Measurements from ENCODE around the gene SASH1. TPM values are rescaled to one million over a fixed set of nuclear protein-coding genes. Genes with fewer than 3 reads are reported as not detected.

SASH1 gene
- total and polyA plus RNA-seq, 2 donors (not counting 1 experiment from before 2014, with no cell fraction given) = 38.6 to 44.6 TPM

GRCh38 chr6:148313488-148313887, 29.1 kb upstream of the SASH1 start:
- no peak for TF ChIP-seq EZH2 (IDR thresholded peaks at IDR 0.05; ENCODE audit: low read length, missing control alignments)
- no peak for TF ChIP-seq CTCF (conservative IDR thresholded peaks at IDR 0.05 in 1 of 2, IDR thresholded peaks at IDR 0.05 in 1 of 2; ENCODE audit: low read depth in 1 of 2, low read length in 2 of 2)
- H3K79me2 ChIP-seq (ENCODE audit: control insufficient read depth, insufficient read depth, low read length) = no peaks in the 10 kb centered on the region
- H3K9ac ChIP-seq (ENCODE audit: insufficient read depth, low read length) = no peak overlapping the region
- H3K4me2 ChIP-seq (ENCODE audit: extremely low read depth, insufficient read depth, low read length) = no peak overlapping the region
- no peaks in the 10 kb centered on the region for H3K36me3 ChIP-seq (ENCODE audit: control insufficient read depth, insufficient read depth, low read length)
- H3K4me3 ChIP-seq (replicated peaks in 1 of 4; ENCODE audit: control extremely low read depth in 1 of 4, insufficient read depth in 1 of 4, low read depth in 3 of 4, low read length in 4 of 4) = no peak overlapping the region
- H4K20me1 ChIP-seq (ENCODE audit: control insufficient read depth, extremely low read depth, insufficient read depth, low read length) = no peaks in the 10 kb centered on the region
- H3K4me1 ChIP-seq (ENCODE audit: control insufficient read depth, extremely low read depth, insufficient read depth, low read length) = no peaks in the 10 kb centered on the region
- no peak overlapping the region for H3K27ac ChIP-seq (ENCODE audit: insufficient read depth, low read length)
- DNase-seq (ENCODE audit: low read depth in 2 of 2) = no peak
- no peaks in the 10 kb centered on the region for H3K9me3 ChIP-seq (ENCODE audit: control insufficient read depth, insufficient read depth, low read depth, low read length)
- no peak overlapping the region for H2AFZ ChIP-seq (ENCODE audit: low read length)
- no peaks in the 10 kb centered on the region for H3K27me3 ChIP-seq (ENCODE audit: control insufficient read depth, insufficient read depth, low read length)

DNA sequence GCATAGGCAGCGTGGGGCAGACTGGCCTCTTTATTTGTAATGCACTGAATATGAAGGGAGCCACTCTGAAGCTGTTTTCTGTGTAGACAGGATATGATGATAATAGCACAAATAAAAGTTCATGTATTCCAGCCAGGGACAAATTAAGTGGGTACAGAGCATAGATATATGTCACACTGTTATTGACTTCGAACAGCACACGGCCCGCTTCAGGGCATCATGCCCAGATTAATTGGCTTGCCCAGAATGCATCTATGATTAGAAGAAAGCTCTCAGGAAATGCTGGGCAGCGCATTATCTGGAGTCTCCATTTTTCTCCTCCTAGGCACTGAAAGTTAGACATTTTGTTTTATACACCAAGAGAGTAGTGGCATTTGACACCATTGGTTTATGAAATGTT, 26.3 kb upstream of the SASH1 start:
- Histone ChIP-seq H3K9me3 (ENCODE audit: control insufficient read depth, insufficient read depth, low read depth, low read length) (no peaks in the 10 kb centered on the region), H3K4me1 (ENCODE audit: control insufficient read depth, extremely low read depth, insufficient read depth, low read length) (no peaks in the 10 kb centered on the region), H3K9ac (ENCODE audit: insufficient read depth, low read length) (no peak overlapping the region), H3K36me3 (ENCODE audit: control insufficient read depth, insufficient read depth, low read length) (no peaks in the 10 kb centered on the region), H2AFZ (ENCODE audit: low read length) (no peak overlapping the region), H3K4me2 (ENCODE audit: extremely low read depth, insufficient read depth, low read length) (no peak overlapping the region), H3K4me3 (replicated peaks in 1 of 4; ENCODE audit: control extremely low read depth in 1 of 4, insufficient read depth in 1 of 4, low read depth in 3 of 4, low read length in 4 of 4) (no peak overlapping the region), H3K27ac (ENCODE audit: insufficient read depth, low read length) (no peak overlapping the region), H4K20me1 (ENCODE audit: control insufficient read depth, extremely low read depth, insufficient read depth, low read length) (no peaks in the 10 kb centered on the region), H3K79me2 (ENCODE audit: control insufficient read depth, insufficient read depth, low read length) (no peaks in the 10 kb centered on the region), H3K27me3 (ENCODE audit: control insufficient read depth, insufficient read depth, low read length) (no peaks in the 10 kb centered on the region)
- TF ChIP-seq EZH2 (IDR thresholded peaks at IDR 0.05; ENCODE audit: low read length, missing control alignments) = no peak
- TF ChIP-seq CTCF (conservative IDR thresholded peaks at IDR 0.05 in 1 of 2, IDR thresholded peaks at IDR 0.05 in 1 of 2; ENCODE audit: low read depth in 1 of 2, low read length in 2 of 2) = no peak
- DNase-seq (ENCODE audit: low read depth in 2 of 2) = no peak

DNA sequence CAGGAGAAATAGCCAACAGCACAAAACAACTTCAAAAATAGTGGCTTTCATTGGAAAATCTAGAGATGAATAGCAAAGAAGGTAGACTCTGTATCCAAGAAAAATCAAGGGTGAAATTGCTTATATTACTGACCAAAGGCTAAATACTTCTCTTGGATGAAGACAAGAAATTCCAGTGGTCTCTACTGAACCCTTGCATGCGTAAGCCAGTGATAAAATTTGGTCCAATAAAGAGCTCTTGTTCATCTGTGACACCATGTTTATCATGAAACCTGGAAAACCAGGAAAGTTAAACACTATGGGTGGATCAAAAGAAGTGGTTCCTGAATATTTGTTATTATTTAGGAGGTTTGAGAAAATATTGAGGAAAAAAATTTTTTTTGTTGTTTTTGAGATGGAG, 25.6 kb upstream of the SASH1 start:
- Histone ChIP-seq H4K20me1 (ENCODE audit: control insufficient read depth, extremely low read depth, insufficient read depth, low read length) (no peaks in the 10 kb centered on the region), H3K9ac (ENCODE audit: insufficient read depth, low read length) (no peak overlapping the region), H3K9me3 (ENCODE audit: control insufficient read depth, insufficient read depth, low read depth, low read length) (no peaks in the 10 kb centered on the region), H3K36me3 (ENCODE audit: control insufficient read depth, insufficient read depth, low read length) (no peaks in the 10 kb centered on the region), H3K4me2 (ENCODE audit: extremely low read depth, insufficient read depth, low read length) (no peak overlapping the region), H3K4me1 (ENCODE audit: control insufficient read depth, extremely low read depth, insufficient read depth, low read length) (no peaks in the 10 kb centered on the region), H3K27ac (ENCODE audit: insufficient read depth, low read length) (no peak overlapping the region), H3K79me2 (ENCODE audit: control insufficient read depth, insufficient read depth, low read length) (no peaks in the 10 kb centered on the region), H2AFZ (ENCODE audit: low read length) (no peak overlapping the region), H3K4me3 (replicated peaks in 1 of 4; ENCODE audit: control extremely low read depth in 1 of 4, insufficient read depth in 1 of 4, low read depth in 3 of 4, low read length in 4 of 4) (no peak overlapping the region), H3K27me3 (ENCODE audit: control insufficient read depth, insufficient read depth, low read length) (no peaks in the 10 kb centered on the region)
- no peak for TF ChIP-seq EZH2 (IDR thresholded peaks at IDR 0.05; ENCODE audit: low read length, missing control alignments)
- TF ChIP-seq CTCF (conservative IDR thresholded peaks at IDR 0.05 in 1 of 2, IDR thresholded peaks at IDR 0.05 in 1 of 2; ENCODE audit: low read depth in 1 of 2, low read length in 2 of 2) = no peak
- DNase-seq (ENCODE audit: low read depth in 2 of 2) = peak in 1 of 2 donors; percentile 74
